ENCODE measurements around the gene FH.

The FH gene

DNA sequence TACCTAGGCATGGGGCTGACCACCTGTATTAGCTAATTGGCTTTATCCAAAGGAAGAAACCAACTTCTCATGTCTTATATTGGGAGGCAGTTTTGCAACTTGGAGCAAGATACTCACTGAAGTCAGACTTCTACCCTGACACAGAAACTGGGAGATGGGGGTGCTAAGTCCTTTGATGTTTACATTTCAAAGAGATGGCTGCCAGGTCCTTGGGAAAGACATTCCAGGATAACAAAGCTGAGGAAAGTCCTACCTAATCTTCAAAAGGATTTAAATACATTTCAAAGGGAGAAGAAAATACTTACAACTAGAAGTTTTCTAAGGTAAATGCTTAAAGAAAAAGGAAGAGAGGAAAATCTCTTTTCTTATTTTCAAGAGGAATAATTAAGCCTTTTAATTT, 62.1 kb downstream of the FH start:
- no peak for DNase-seq

DNA sequence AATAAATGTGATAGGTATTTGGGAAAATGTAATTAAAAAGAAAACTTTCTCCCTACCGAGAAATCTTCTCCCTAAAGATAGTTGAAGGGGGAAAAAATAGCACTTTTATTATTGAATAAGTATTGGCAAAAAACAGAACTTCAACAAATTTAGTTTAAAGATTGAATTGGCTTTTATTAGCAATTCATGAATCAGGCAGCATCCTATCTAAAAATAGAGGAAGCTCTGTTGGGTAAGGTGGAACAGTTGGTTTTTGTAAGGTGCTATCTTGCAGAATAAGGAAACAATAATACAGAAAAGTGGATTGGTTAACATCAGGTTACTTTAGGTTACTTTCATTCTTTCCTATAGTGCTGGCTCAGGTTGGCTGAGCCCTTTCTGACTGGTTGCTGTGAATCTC, 62.8 kb downstream of the FH start:
- DNase-seq: no peak

DNA sequence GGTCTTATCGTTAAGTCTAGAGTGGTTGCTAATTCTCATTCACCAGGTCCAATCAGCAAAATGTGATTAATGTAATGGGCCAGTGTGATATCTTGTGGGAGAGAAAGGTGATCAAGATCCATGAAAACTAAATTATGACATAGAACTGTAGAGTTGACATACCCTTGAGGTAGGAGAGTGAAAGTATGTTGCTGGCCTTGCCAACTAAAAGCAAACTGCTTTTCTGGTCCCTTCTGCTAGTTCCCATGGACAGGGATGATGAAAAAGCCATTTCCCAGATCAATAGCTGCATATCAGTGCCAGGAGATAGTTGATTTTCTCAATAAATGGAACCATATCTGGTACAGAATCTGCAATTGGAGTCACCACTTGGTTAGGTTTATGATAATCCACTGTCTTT, 65.8 kb downstream of the FH start:
- DNase-seq: no peak

DNA sequence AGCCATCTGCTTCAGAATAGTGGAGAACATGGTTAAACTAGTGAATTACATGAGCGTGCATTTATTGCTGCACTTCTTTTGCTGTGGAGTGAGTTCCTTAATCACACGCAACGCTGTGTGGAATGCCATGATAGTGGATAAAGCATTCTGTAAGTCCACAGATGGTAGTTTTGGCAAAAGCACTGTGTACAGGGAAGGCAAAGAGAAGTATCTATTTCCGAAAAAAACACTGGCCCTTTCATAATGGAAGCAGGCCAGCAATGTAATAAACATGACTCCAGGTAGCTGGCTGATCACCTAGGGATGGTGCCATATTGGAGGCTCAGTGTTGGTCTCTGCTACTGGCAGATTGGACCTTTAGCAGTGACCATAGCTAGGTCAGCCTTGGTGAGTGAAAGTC, 67.6 kb downstream of the FH start:
- DNase-seq: no peak
